Stimulated activated CD8-positive, alpha-beta memory T cell treated with anti-CD3 and anti-CD28 coated beads, Interleukin-4, amount 100 ng/mL, for 1 hour (primary cell): ENCODE results near the gene RPL36A.
A peak's percentile ranks its signal among the peaks of the same experiment; 100 is the strongest.

Source experiments
- DNase-seq, 2 donors: peaks; one replicate each; pipeline ENCODE4 v3.0.0-alpha.2; 2020; ENCODE audit warnings: low read depth in 2 of 2, low spot score in 1 of 2

Gene RPL36A

DNA sequence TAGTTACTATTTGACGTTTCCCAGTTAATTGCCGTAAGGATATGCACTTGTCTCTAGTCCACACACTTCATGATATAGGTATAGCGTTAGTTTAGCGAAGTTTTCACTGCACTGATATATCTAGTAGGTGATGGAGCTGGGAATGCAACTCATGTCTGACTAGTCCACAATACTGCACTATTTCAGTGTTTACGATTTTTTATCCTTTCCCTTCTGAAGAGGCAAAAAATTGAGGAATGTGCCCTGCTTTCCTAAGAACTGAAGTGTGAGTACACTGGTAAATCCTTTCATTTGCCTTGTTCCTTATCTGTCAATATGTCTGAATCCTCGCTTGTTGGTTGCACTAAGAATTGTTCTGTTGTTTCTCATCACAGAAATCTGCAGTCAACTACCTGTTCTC is 1.0 kb downstream of the RPL36A start:
- DNase-seq, result no peak

DNA sequence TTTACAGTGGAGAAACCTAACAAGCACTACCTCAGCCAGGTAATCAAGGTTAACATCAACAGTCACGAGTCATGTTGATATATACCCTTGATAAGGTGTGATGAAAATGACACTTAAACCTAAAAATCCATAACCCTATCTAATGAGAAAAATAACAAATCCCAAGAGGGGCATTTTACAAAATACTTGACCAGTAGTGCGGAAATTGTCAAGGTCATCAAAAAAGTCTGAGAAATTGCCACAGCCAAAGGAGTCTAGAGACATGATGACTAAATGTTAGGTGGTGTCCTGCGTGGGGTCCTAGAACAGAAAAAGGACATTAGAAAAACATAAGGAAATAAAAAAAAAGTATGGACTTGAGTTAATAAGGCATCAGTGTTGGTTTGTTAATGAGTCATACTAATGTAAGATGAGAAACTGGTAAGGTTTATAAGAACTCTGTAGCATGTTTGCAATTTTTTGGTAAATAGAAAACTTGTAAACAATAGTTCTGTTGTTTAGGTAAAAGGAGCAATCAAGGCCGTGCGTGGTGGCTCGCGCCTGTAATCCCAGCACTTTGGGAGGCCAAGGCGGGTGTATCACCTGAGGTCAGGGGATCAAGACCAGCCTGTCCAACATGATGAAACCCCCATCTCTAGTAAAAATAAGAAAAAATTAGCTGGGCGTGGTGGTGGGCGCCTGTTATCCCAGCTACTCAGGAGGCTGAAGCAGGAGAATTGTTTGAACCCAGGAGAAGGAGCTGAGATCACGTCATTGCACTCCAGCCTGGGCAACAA is 2.9 kb downstream of the RPL36A start:
- DNase-seq, result no peak

DNA sequence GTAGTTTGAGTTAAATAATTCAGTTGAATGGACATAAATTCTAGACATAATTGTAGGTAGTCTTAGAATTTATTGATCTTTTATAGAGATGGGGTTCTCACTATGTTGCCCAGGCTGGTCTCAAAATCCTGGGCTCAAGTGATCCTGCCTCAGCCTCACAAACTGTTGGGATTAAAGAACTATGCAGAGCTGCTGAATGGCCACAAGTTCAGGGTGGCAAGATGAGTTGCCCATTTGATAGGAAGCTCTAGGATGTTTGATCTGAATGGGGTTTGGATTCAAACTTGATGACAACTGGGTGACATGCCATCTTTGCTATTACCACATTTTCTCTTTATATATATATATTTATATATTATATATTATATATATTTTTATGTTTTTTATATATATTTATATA is 3.6 kb downstream of the RPL36A start:
- DNase-seq, result no peak

DNA sequence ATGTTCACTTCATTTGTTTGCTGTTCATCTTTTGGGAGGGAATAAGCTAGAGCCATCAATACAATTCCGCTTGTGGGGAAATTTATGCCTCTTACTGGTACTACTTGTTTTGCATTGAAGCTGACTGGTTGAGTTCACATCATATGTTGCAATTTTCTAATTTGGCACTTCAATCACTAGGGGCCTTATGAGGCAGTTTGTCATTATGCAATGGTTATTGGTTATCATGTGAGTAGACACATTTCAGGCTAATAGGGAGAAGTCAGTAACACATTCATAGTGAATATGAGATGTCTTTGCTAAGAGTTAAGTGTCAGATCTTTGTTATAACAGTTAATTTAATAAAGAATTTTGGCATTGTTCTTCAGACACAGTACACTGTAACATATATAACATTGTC is 5.0 kb downstream of the RPL36A start:
- no peak for DNase-seq

DNA sequence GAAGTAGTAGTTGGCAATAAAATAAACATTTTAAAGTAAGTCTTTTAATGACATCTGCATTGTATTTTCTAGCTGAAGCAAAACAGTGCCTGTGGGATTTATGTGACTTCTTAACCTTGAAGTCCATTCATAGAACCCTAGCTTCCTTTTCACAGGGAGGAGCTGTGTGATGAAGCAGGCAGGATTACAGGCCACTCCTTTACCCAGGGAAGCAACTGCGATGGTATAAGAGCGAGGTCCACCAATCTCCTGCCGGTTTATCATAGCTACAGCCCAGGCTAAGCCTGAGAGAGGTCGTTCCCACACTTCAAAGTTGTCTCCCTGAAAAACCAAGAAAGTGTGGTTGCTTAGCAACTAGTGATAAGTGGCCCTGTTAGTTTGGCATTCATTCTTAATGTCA is 7.0 kb downstream of the RPL36A start:
- no peak for DNase-seq

DNA sequence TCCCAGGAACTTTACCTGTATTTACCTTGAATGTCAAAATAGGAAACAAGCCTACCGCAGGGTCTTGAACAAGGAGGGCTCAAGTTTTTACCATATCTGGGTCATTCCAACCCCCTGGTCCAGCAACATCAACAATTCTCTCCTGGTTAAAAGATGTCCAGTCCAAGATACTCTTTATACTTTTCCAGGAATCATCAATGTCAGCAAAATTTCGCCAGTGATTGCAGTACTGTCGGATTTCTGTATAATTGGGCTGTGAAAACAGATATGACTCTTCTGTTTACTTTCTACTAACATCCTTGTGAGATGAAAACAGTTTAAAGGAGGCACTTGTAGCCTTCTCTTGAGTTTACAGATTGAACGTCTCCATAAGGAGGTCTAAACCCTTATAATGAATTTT is 7.9 kb downstream of the RPL36A start:
- no peak for DNase-seq

DNA sequence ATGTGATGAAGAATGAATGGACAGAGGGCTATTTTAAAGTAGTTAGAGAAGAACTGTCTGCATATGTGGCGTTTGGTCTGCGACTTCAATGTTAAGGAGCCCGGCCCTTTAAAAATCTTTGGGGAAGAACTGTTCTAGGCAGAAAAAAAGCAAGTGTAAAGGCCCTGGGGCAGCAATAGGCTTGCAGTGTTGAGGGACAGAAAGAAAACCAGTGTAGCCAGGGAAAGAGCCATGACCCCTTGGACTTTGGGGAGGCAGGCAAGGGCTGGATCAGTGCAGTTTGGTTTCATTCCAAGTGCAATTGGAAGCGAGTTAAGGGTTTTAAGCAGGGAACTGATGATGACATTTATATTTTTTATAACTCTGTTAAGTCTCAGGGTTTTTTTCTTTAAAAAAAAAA is 9.0 kb downstream of the RPL36A start:
- DNase-seq, result no peak

DNA sequence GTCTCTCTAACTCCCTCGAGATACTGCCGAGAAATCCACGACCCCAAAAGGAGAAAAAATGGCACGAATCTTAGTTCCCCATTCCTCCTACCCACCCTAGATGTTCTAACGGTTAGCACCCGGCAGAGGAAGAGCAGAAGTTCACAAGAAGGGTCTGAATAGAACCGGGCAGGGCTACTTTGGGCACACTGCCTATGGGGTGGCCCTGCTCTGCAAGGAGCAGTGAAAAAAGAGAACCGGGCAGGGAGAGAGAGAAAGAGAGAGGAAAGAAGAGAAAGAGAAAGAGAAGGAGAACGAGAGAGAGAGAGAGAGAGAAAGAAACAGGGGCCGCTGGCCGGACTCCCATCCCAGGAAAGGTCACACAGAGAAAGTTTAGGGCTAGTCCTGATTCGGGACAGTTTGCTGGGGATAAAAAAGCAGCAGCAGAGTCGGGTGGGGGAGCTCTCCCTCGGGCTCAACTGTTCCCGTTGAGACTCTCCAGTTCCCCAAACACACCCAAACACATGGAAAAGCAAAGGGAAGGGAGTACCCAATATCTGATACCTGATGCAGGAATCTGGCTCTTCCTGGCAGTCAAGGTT is 16.4 kb downstream of the RPL36A start:
- DNase-seq, result no peak

DNA sequence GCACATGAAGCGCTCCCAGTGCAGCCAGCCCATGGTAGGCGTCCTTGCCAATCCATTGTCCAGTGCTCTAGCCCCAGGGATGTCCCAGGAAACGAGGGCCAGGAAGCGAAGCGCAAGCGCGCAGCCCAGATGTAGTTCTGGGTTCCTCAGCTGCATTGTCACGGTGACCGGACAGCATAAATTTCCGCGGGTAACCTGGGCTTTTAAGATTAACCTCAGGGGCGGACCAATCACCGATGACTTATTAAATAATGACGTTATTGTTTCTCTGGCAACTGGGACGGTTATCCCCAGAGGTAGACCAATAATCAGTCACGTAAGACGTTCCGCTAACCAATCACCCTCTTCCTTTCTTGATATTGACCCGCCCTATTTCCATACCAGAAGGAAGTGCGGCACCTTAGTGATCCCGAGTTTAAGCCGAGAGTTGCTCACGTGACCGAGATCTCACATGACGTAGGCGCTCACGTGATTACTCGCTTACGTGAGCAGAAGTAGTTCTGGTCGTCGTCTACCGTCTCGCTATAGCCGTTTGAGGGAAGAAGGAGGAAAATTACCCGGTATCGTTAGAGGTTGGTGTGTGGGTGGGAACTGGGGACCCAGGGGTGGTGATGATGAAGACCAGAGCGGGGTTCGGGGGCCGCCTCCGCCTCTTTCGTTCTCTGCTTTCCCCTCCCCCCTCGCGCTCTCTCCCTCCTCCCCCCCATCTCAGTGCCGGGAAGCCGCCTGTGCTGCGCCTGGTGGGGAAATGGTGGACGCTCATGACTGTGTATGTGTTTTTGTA is 17.1 kb downstream of the RPL36A start, which contains the start of the genes GLA and HNRNPH2:
Gene GLA, minus strand, starts transcription at position 178 of the 784 bp plus-strand sequence. Its CDS starts 22 bp downstream, at position 156.
Gene HNRNPH2, plus strand, starts transcription at position 475 of the 784 bp plus-strand sequence. CDS start 3,767 bp downstream, outside the sequence.
- peak; percentile 60 to 69 for DNase-seq

DNA sequence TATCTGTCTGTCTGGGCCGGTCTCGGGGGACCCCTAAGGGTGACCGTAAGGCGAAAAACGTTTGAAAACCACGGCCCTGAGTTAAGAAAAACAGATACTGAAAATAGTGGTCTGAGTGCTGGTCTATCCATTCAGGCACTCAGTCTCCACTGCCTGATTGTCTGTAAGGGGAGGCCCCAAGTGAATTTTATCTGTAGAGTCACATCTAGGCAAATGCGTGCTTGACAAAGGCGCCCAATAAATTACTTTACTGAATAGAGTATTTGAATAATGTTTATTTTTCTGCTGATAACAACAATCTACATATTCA is 17.7 kb downstream of the RPL36A start:
- no peak for DNase-seq

DNA sequence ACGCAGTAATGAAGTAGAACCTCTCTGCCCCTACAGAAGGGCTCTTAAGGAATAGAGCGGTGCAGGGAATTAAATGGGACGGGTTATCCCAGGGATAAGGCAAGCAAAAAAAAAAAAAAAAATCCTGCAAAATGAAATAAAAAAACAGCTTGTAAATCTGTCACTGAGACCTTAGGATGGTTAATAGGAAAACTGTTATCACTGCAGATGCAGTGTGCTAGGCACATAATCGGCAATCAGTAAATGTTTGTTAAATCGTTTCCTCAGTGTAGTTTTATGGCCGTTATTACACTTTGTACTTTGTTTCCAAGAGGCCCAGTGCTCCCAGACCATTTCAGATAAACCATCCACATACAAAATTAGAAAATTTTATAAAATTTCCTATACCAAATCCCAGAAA is 18.2 kb downstream of the RPL36A start:
- DNase-seq, result no peak

DNA sequence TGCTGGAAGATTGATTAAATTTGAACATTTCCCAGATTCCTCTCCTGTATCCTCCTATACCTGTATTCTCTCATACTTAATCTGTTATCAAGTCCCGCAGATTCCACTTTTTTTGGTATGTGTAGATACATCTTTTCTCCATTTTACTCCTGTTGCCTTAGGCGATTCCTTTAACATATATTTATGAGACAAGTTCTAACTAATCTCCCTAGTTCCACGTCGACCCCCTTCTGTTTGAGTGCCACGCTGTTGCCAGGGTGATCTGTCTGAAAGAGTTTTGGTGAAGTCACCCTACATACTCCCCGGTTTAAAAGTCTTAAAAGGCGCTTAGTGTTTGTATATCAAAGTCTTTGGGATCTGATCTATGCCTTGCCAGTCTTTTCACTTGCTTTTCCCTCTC is 19.6 kb downstream of the RPL36A start:
- DNase-seq, result no peak

DNA sequence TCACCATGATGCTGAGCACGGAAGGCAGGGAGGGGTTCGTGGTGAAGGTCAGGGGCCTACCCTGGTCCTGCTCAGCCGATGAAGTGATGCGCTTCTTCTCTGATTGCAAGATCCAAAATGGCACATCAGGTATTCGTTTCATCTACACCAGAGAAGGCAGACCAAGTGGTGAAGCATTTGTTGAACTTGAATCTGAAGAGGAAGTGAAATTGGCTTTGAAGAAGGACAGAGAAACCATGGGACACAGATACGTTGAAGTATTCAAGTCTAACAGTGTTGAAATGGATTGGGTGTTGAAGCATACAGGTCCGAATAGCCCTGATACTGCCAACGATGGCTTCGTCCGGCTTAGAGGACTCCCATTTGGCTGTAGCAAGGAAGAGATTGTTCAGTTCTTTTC is 21.2 kb downstream of the RPL36A start:
- no peak for DNase-seq

DNA sequence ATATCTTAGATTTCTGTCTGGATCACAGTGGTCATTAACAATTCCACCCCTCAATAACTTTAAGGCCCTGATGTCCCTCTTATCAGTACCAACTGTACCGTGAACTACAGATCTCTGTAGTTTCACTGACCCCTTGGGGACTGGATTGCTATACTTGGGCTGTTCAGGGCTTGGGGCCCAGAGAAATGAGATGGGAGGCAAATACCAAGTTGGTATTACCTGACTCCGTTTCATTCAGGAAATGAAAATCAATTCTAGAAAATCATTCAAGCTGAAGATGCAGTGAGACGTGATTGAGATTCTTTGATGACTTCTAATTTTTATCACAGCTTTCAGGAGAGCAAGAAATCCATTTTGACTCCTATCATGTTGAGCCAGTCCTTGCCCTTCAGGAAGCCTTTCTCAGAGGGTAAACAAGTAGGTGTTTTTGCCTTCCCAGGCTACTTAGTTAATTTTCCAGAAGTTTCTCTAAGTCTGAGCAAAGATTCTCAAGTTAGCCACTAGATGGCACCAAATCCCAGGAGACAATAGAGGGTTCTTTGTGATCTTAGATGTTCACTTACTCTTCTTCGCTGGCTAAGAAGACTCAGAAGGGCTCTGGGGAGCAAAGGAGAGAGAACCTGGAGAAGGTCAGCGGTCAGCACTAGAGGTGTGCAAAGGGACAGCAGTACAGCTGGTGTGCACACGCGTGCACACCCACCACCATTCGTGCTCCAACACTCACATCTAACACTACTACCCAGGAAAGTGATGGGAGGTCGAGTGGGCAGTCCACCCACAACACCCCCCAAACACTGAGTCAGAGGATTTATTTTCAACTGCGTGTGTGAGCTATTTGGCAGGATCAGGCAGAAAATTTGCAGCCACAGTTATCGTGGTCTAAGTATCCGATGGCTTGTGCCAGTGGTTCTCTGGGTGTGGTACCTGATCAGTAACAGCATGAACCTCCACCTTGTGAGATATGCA is 24.7 kb downstream of the RPL36A start:
- no peak for DNase-seq

DNA sequence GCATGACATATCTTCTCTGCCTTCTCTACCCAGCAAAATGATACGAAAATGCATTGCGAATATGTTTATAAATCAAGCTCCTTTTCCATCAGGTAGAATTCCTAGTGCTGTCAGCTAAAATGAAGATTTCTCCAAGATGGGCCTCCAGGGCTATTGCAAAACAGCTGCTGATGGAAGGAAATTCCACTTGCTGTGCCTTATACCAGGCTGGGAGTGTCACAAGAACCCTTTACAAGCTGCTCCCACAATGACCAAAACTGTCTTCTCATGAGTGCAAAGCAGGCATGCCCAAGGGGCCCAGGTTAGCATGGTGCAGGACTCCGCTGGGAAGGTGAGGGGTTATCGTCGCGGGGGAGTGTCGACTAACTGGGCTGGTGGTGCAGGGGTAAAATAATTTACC is 25.9 kb downstream of the RPL36A start:
- no peak for DNase-seq

DNA sequence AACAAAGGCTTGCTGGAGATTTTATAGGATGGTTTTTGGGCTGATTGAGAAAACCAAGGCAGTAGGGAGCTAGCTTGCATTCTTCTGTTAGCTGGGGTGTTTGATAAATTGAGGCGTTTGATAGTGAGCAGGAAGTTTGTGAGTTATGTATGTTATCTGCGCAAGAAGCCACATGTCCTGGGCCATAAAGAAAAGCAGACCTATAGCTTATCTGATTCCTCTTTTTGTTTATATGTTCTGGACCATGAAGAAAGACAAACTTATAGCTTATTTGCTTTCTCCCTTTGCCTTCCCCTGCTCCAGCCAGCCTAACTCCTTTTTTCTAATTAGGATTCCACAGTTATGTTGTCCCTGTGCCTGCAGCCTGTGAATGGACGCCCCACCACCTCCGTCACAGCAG is 26.4 kb downstream of the RPL36A start:
- DNase-seq, result no peak

DNA sequence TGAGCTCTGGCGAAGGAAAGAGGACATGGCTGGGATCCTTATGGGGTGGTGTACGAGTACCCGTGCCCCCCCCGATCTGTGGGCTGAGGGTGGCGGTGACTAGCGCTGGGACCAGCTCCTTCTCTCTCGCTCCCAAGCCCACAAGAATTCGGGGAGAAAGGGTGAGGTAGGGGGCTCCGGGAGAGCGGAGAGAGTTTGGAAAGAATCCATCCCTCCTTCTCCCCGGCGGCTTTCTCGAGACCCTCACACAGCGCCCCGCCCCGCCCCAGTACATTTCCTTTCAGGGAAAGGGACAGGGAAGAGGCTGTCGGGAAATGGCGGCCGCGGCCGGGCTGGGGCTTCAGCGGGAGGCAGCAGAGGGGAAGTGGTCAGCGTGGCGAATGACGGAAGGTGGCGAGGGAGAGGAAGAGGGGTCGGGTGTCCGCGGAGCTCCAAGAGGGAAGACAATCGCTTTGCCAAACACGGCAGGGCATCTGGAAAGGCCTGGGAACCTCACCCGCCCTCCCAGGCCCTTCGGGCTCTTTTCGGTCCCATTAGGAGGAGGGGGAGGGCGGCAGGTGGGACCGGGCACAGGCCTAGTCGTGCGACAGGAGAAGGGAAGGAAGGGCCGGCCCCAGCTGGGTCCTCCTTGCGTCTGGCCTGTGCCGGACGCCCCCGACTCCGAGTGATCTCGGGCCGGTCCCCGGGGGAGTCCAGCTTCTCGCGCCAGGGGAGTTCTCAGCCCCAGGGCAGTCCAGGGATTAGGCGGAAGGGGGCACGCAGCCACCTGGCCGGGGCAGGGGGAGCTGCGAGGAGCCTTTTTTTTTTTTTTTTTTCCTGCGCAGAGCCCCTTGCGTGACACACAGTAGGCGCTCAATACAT is 27.4 kb downstream of the RPL36A start:
- no peak for DNase-seq

DNA sequence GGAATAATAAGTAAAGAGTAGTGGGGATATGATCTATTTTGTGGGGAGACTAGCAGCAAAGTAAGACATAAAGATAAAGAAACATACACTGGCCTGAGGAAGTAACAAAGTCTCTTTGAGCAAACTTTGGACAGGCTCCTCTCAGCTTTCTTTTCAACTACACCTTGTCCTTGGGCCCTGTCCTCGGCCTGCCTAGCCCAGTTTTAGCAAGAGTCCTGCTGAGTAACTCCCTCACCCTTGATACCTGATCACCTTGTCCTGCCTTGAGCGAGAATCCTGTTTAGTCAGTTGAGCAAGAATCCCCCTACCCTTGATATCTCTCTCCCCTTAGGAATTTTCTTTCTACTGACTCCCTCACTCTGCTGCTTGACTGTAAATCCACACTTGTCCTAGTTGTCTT is 28.7 kb downstream of the RPL36A start:
- DNase-seq, result no peak

DNA sequence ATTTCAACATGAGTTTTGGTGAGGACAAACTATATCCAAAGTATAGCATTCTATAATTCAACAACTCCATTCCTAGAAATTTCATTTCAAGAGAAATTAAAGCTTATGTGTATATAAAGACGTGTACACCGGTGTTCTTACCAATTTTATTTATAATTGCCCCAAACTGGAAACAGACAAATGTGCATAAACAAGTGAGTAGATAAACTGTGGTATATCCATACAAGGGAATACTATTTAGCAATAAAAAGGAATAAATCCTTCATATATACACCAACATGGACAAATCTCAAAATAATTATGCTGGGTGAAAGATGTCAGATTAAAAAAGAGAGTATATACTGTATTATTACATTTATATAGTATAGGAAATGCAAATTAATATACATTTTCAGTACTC is 37.1 kb downstream of the RPL36A start:
- no peak for DNase-seq

DNA sequence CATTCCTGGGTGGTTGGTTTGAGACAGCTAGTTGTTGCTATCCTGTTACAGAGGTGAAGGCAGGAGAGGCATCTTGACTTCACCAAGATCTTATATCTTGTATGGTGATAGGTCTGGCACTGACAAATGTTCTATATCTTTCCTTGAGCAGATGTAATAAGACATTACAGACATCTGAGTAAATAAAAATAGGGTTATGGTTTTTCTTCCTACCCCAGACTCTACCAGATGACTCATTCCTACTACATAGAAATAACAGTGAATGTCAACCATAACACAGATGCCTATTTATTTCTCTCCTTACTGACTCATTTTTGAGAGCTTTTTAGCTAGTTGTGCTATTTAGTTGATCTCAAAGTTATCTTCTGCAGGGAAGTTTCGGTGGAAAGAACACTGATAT is 39.1 kb downstream of the RPL36A start:
- no peak for DNase-seq
